ENCODE measurements around the gene TRIM37. TPM values are rescaled to one million over a fixed set of nuclear protein-coding genes. Genes with fewer than 3 reads are reported as not detected.

TRIM37 gene
- total and polyA plus RNA-seq, 2 of the 8 experiments (the other 6 are each of a cell fraction or from before 2014, with no cell fraction given): 38.2 to 57.0 TPM

DNA sequence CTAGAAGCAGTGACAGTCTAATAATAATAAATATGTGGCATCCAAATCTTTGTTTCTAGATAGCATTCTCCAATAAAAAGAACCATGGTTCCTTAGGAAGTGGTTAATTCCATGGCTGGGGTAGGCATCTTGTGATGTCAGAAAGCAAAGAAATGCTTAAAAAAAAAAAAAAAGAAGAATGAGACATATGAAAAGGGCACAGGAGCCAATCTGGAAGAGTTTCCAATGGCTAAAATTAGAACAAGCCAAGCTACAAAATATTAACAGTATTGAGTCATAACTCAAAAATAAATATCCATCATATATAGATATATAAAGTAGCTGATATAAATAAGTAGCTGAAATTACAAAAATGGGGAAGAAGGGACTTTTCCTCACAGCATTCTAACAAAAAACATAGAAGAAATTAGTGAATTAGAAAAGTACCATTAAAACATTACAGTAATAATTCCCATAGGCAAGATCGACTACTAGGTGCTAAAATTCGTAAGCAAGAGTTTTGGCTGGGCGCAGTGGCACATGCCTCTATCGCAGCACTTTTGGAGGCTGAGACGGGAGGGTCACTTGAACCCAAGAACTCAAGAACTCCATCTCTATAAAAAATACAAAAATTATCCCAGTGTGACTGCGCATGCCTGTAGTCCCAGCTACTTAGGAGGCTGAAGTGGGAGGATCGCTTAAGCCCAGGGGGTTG lies 111.3 kb downstream of the TRIM37 start (continued):
- no peak for TF ChIP-seq BRCA1 (IDR thresholded peaks at IDR 0.05; ENCODE audit: low read depth, low read length)
- no peak for TF ChIP-seq GTF2F1 (IDR thresholded peaks at IDR 0.05; ENCODE audit: borderline replicate concordance, low read depth, low read length)
- no peak for TF ChIP-seq SAP30 (IDR thresholded peaks at IDR 0.05; ENCODE audit: insufficient read depth, insufficient replicate concordance, low read length)
- TF ChIP-seq PHF8 (conservative IDR thresholded peaks at IDR 0.05; ENCODE audit: low read depth, low read length): no peak
- TF ChIP-seq TBP (IDR thresholded peaks at IDR 0.05; ENCODE audit: low read depth, low read length): no peak
- TF ChIP-seq RAD21 (IDR thresholded peaks at IDR 0.05 in 1 of 2, conservative IDR thresholded peaks at IDR 0.05 in 1 of 2; ENCODE audit: low read depth in 2 of 2, low read length in 2 of 2): no peak
- TF ChIP-seq RFX5 (IDR thresholded peaks at IDR 0.05; ENCODE audit: borderline replicate concordance, low read depth, low read length): no peak

All from H1 (cell line).